Stimulated activated CD8-positive, alpha-beta memory T cell treated with anti-CD3 and anti-CD28 coated beads, Interleukin-2, amount 100 ng/mL, for 1 hour (primary cell): ENCODE measurements around the gene GYS2.

Source experiments
- DNase-seq, 2 donors: peaks; one replicate each; pipeline ENCODE4 v3.0.0-alpha.2; 2020; ENCODE audit warnings: low read depth in 2 of 2

GYS2 gene

GRCh38 chr12:21552635-21553328 lies 51.9 kb downstream of the GYS2 start:
- DNase-seq: no peak

- no peak for DNase-seq
Observed at GRCh38 chr12:21551841-21552465, 52.7 kb downstream of the GYS2 start.

DNA sequence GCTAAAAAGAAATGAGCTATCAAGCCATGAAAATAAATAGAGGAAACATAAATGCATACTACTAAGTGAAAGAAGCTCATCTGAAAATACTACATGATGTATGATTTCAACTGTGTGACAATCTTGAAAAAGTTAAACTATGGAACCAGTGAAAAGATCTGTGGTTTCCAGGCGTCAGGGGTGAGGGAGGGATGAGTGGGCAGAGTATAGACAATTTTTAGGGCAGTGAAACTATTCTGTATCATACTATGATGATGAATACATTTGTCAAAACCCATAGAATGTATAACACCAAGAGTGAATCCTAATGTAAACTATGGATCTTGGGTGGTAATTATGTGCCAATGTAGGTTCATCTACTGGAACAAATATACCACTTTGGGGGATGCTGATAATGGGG lies 57.2 kb downstream of the GYS2 start:
- no peak for DNase-seq

- no peak for DNase-seq
Observed at GRCh38 chr12:21546716-21547115, 57.9 kb downstream of the GYS2 start.

GRCh38 chr12:21545557-21545956 lies 59.1 kb downstream of the GYS2 start:
- DNase-seq: no peak

DNA sequence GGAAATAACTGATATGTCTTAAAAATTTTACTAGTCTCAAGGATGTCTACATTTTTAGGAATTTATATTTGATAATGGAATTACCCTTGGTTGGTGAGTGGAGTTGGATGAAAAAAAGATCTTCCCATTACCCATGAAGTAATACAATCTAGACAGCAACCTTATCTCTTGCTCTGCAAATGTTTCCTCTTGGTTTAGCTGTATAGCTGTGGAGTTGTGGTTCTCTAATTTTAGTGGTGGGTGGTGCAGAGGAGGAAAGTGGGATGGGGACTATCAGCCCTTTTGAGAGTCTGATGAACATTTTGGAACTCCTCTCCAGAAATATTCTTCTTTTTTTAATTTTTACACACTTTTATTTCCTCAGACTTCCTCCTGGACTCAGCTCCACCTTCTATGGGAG lies 61.5 kb downstream of the GYS2 start:
- no peak for DNase-seq

- DNase-seq: no peak
Observed at GRCh38 chr12:21542403-21542802, 62.2 kb downstream of the GYS2 start.

DNA sequence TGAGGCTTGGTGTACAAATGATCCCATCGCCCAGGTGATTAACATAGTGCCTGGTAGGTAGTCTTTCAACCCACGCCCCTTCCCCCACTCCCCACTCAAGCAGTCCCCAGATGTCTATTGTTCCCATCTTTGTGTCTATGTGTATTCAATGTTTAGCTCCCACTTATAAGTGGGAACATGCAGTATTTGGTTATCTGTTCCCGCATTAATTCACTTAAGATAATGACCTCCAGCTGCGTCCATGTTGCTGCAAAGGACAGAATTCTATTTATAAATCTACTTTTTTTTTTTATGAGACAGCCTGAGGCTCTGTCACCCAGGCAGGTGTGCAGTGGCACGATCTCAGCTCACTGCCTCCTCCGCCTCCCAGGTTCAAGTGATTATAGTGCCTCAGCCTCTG lies 62.9 kb downstream of the GYS2 start:
- DNase-seq: no peak

DNA sequence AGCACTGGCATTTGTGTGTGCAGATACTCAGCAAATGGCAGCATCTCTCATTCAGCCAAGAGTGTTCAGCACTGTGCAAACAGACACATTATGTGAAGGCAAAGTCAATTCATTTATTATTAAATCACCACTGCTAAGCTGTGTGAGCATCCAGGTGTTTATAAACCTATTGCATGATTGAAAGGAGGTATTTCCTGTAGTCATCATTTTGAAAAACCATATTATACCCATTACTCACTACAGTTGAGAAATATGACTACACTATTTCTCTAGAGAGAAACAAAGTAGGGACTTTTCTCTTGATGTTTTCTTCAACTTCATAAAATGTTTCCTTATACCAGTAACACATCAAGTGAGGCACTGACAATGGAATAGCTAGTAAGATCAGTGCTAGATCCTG lies 64.8 kb downstream of the GYS2 start:
- no peak for DNase-seq

GRCh38 chr12:21538061-21538653 lies 66.5 kb downstream of the GYS2 start:
- DNase-seq: no peak

GRCh38 chr12:21529456-21529855 lies 75.2 kb downstream of the GYS2 start:
- DNase-seq: no peak

GRCh38 chr12:21528953-21529352 lies 75.7 kb downstream of the GYS2 start:
- DNase-seq: no peak

DNA sequence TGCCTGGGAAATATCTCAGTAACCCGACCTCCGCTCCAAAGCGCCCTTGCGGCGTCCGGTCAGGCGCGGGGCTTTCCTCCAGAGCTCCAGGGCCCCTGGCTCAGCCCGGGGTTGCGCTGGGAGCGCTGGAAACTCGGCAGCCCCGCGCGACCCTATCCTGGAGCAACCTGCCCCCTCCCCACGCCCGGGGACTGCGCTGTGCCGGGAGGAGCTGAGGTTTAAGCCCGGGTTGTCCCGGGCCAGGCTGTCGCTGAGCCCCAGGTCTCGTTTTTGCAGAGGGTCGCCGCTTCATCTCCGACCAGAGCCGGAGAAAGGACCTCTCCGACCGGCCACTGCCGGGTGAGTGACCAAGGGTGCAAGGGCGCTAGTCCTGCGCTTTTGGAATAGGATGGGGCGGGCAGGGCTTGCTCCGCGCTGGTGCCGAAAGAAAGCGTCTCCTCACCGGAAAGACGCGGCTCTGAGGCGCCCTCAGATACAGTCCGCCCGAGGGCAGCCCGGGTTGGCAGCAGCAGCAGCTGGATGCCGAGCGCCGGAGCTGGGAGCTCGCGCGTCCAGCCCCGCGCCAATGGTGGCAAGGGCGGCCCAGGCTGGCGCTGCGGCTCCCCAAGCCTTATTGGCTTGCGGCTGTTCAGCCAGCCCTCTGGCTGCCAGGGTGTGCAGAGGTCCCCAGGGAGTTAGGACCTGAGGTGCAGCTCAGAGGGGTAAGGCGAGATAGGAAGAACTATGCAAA lies 77.0 kb downstream of the GYS2 start:
- peak in 1 of 2 donors; percentile 16 for DNase-seq

DNA sequence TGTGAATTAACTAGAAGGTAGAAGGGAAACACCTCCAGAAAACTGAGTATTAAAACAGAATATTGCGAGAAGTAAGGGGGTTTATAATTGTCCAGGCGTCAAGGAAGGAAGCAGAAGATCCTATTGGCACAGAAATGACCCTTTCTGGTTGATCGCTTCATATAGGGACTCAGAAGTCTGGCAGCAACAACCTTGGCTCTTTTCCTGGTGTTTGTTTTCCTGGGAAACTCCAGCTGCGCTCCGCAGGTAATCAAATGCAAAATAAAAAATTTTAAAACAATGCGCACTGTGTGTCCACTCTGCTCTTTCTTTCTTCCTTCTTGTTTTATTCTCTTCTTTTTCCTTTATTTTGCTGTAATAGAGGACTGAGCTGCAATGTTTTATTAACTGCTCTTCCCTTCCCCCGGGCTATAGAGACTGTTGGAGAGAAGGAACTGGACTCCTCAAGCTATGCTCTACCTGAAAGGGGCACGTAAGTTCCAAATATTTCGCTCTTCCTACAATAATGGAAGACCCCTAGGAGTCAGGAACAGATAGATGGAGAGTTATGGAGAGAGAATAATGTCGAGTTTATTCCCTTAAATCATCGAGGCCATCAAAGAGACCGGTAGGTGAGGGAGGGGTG lies 77.8 kb downstream of the GYS2 start:
- DNase-seq: no peak

DNA sequence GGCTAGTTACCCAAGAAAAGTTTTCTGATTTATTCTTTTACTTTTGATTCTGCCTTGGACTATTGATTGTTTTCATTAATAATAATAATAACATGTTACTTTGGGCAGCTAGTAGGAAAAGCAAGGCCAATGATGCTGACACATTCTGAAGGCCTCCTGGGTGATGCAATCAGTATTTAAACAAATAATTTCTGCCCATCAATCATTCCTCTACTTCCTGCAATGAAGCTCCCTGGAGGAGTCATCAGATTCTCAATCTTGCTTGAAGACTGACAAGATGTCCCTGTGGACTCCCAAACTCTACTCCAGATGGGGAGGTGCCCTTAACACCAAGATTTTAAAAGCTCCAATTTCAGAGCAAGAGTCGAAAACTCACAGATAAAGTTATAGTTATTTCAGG lies 78.6 kb downstream of the GYS2 start, which contains the start of gene SPX:
TSS of gene SPX (plus strand) at position 244 of the 400 bp plus-strand sequence. CDS start 177 bp downstream, outside the sequence.
- no peak for DNase-seq

GRCh38 chr12:21523148-21523547 lies 81.5 kb downstream of the GYS2 start:
- DNase-seq: no peak

GRCh38 chr12:21521541-21521940 lies 83.1 kb downstream of the GYS2 start:
- no peak for DNase-seq

- DNase-seq: no peak
Observed at GRCh38 chr12:21518451-21518850, 86.2 kb downstream of the GYS2 start.

GRCh38 chr12:21516281-21516680 lies 88.4 kb downstream of the GYS2 start:
- no peak for DNase-seq

DNA sequence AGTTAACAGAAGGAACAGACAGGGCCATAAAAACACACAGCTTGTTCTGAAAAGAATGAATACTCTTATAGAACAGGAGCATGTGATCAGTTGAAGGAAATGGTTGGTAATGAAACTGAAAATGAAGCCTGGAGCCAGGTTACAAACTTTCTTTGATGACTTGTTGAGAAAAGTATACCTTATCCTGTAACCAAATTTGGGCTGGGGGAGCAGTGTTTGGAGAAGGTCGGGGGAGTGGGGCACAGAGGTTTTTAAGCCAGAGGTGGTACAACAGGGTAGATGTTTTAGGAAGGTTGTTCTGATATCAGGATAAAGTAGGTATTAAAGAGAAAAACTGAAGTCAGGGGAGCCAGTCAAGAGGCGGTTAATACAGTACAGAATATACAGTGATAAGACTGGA lies 94.9 kb downstream of the GYS2 start:
- DNase-seq: no peak

DNA sequence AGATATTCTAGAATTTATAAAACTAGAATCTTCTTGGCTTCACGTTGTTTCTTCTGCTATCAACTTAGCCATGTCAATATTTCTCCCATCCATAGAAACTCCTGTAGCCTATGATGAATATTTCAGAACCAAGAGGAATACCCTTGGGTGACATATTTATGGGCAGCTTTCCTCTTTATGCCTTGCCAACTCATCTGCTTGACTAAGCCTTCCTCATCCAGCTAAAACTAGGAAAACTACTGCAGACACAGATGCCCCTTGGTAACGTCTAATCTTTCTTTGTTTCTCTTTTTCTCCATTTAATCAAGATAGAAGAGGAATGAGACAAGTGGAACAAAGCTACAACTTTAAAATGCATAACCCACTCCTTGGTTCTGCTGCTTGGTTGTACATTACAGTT lies 96.8 kb downstream of the GYS2 start:
- DNase-seq: no peak

DNA sequence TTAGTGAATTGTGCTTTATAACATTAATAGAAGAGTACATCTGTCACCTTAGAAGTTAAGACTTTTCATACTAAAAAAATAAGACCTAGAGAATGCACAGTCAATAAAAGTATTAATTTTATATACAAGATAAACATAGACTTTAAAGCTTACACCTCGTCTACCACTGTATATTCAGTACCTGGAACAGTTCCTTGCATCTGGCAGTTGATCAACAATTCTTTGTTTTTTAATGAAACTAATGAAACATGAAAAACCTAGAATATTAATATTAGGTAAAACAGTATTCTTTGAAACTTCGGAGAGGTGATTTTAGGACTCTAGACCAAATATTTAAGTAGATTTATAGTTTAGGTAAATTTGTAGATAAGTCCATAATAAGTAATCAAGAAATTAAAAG lies 98.8 kb downstream of the GYS2 start:
- DNase-seq: no peak
